HEK293 (cell line): ENCODE measurements around the gene PROX2.

Experiments
- BCL11B ChIP-seq: fragments of 450-650 bp; formaldehyde crosslinking; IDR thresholded peaks from 2 replicates; pipeline ENCODE4 v1.5.1; 2016; ENCODE audit warnings: low read depth, missing biosample characterization, missing genetic modification characterization
- CTCF ChIP-seq: fragments of 450-650 bp; formaldehyde crosslinking; IDR thresholded peaks from 2 replicates; pipeline ENCODE4 v1.5.1; 2016; ENCODE audit warnings: missing biosample characterization, missing genetic modification characterization
- GLI4 ChIP-seq: fragments of 450-650 bp; formaldehyde crosslinking; IDR thresholded peaks from 2 replicates; pipeline ENCODE4 v1.5.1; 2016; ENCODE audit warnings: missing biosample characterization, missing genetic modification characterization
- INSM2 ChIP-seq: fragments of 450-650 bp; formaldehyde crosslinking; IDR thresholded peaks from 2 replicates; pipeline ENCODE4 v1.5.1; 2016; ENCODE audit warnings: missing biosample characterization, missing genetic modification characterization
- KLF16 ChIP-seq: fragments of 450-650 bp; formaldehyde crosslinking; IDR thresholded peaks from 2 replicates; pipeline ENCODE4 v1.5.1; 2017; ENCODE audit warnings: missing biosample characterization, missing genetic modification characterization
- MEIS1 ChIP-seq: sonication (generic); formaldehyde crosslinking; IDR thresholded peaks from 2 replicates; pipeline ENCODE4 v1.8.1; 2022; ENCODE audit warnings: missing genetic modification reagents, mild to moderate bottlenecking, borderline replicate concordance
- MYNN ChIP-seq: fragments of 450-650 bp; formaldehyde crosslinking; IDR thresholded peaks from 2 replicates; pipeline ENCODE4 v1.5.1; 2016; ENCODE audit warnings: missing biosample characterization, missing genetic modification characterization, borderline replicate concordance
- PATZ1 ChIP-seq: fragments of 450-650 bp; formaldehyde crosslinking; IDR thresholded peaks from 2 replicates; pipeline ENCODE4 v1.5.1; 2016; ENCODE audit warnings: missing biosample characterization, missing genetic modification characterization
- YY1 ChIP-seq: fragments of 450-650 bp; formaldehyde crosslinking; IDR thresholded peaks from 2 replicates; pipeline ENCODE4 v1.5.1; 2018; ENCODE audit warnings: missing biosample characterization, missing genetic modification characterization
- ZBTB11 ChIP-seq: fragments of 450-650 bp; formaldehyde crosslinking; conservative IDR thresholded peaks from 2 replicates; pipeline ENCODE4 v1.5.1; 2016; ENCODE audit warnings: low read depth, missing biosample characterization, missing genetic modification characterization
- ZNF121 ChIP-seq: fragments of 450-650 bp; formaldehyde crosslinking; IDR thresholded peaks from 2 replicates; pipeline ENCODE4 v1.5.1; 2016; ENCODE audit warnings: missing biosample characterization, missing genetic modification characterization
- ZNF518A ChIP-seq: fragments of 450-650 bp; formaldehyde crosslinking; conservative IDR thresholded peaks from 2 replicates; pipeline ENCODE4 v1.5.1; 2016; ENCODE audit warnings: low read depth, missing biosample characterization, missing genetic modification characterization
- ZNF670 ChIP-seq: fragments of 450-650 bp; formaldehyde crosslinking; IDR thresholded peaks from 2 replicates; pipeline ENCODE4 v1.5.1; 2016; ENCODE audit warnings: missing biosample characterization, missing genetic modification characterization, low read depth

GRCh38 chr14:74892745-74893144, 16.8 kb upstream of the PROX2 start:
- no peak for TF ChIP-seq CTCF
- no peak for TF ChIP-seq PATZ1
- no peak for TF ChIP-seq KLF16 (tag by site-specific recombination)
- no peak for TF ChIP-seq ZNF670
- no peak for TF ChIP-seq YY1 (tag by site-specific recombination)
- no peak for TF ChIP-seq MEIS1 (CRISPR knock-in tag)
- TF ChIP-seq MYNN (tag by site-specific recombination), result no peak
- no peak for TF ChIP-seq ZNF518A
- no peak for TF ChIP-seq GLI4 (tag by site-specific recombination)
- TF ChIP-seq INSM2 (tag by site-specific recombination), result no peak
- TF ChIP-seq BCL11B, result no peak
- TF ChIP-seq ZNF121 (tag by site-specific recombination), result no peak
- TF ChIP-seq ZBTB11 (tag by site-specific recombination), result no peak
